ENCODE results near the gene NFATC4. TPM values are rescaled to one million over a fixed set of nuclear protein-coding genes. Genes with fewer than 3 reads are reported as not detected.
"Not testable (repeated sequence)": the region's sequence is repeated elsewhere in the genome, so short reads cannot be mapped to it uniquely, and the experiment has no call there.

NFATC4 gene
- total and polyA plus RNA-seq, 2 donors (not counting 1 experiment from before 2014, with no cell fraction given): 3.1 to 7.6 TPM

GRCh38 chr14:24327914-24328313, 40.1 kb upstream of the NFATC4 start:
- H2AFZ ChIP-seq (ENCODE audit: insufficient read depth, low read depth, low read length, poor library complexity, severe bottlenecking); H4K20me1 ChIP-seq (ENCODE audit: control insufficient read depth, insufficient read depth, low read length, poor library complexity, severe bottlenecking); DNase-seq; POLR2A ChIA-PET; H3K79me2 ChIP-seq (ENCODE audit: control insufficient read depth, insufficient read depth, low read length); H3K4me3 ChIP-seq (ENCODE audit: control extremely low read depth in 1 of 5, extremely low read depth in 1 of 5, insufficient read depth in 1 of 5, low read depth in 2 of 5, low read length in 4 of 5); H3K36me3 ChIP-seq (replicated peaks in 1 of 2; ENCODE audit: control extremely low read depth in 1 of 2, control insufficient read depth in 1 of 2, extremely low read depth in 1 of 2, insufficient read depth in 2 of 2, low read length in 1 of 2); H3K9ac ChIP-seq (ENCODE audit: low read length); H3K4me3 Mint-ChIP-seq; H3K9me3 ChIP-seq (ENCODE audit: control extremely low read depth in 1 of 3, control insufficient read depth in 2 of 3, insufficient read depth in 1 of 3, low read length in 2 of 3); H3K27ac Mint-ChIP-seq; ATAC-seq (ENCODE audit: low read depth); H3K27ac ChIP-seq (ENCODE audit: low read length in 2 of 2); H3K27me3 Mint-ChIP-seq; H3K4me2 ChIP-seq (replicated peaks; ENCODE audit: low read depth, low read length, poor library complexity, severe bottlenecking); H3K9me3 Mint-ChIP-seq (ENCODE audit: insufficient read depth): not testable (repeated sequence)
- peak; percentile 60 for TF ChIP-seq CTCF (IDR thresholded peaks at IDR 0.05)
- Histone ChIP-seq H3K4me1 (ENCODE audit: control insufficient read depth in 2 of 2, insufficient read depth in 2 of 2, low read length in 2 of 2) (peaks cover 18 to 23% of the 10 kb centered on the region in 2 donors), H3K27me3 (replicated peaks in 1 of 4; ENCODE audit: control extremely low read depth in 1 of 4, control insufficient read depth in 3 of 4, insufficient read depth in 4 of 4, low read length in 3 of 4) (peaks cover 0 to 11% (median 3%) of the 10 kb centered on the region in 4 experiments)
- WGBS (ENCODE audit: insufficient coverage): 0% methylated on average over 1 of the region's 9 CpGs
- CTCF ChIA-PET: interaction anchor here (1.0 to 16.1 kb wide), 10 partner anchors 12 to 346 kb away, joined by 3 to 650 read pairs (median 6); partner anchors contain the start of genes CBLN3, CIDEB, KHNYN and LTB4R
- H3K4me1 Mint-ChIP-seq: peaks cover 26% of the 10 kb centered on the region
- intact Hi-C loops (cut with micrococcal nuclease): loop anchor here (1.0 kb wide), 1 partner anchor 103 kb away; no protein-coding TSS in a partner anchor

GRCh38 chr14:24329073-24329663, 38.8 kb upstream of the NFATC4 start:
- peaks cover 35% of the 10 kb centered on the region for H3K4me1 Mint-ChIP-seq
- no peak overlapping the region for H3K4me3 Mint-ChIP-seq
- H3K36me3 ChIP-seq (replicated peaks in 1 of 2; ENCODE audit: control extremely low read depth in 1 of 2, control insufficient read depth in 1 of 2, extremely low read depth in 1 of 2, insufficient read depth in 2 of 2, low read length in 1 of 2): no peaks in the 10 kb centered on the region

More at GRCh38 chr14:24329073-24329663, 38.8 kb upstream of the NFATC4 start:
- Histone ChIP-seq H3K27ac (ENCODE audit: low read length in 2 of 2) (no peak overlapping the region), H4K20me1 (ENCODE audit: control insufficient read depth, insufficient read depth, low read length, poor library complexity, severe bottlenecking) (peaks cover 5% of the 10 kb centered on the region), H3K79me2 (ENCODE audit: control insufficient read depth, insufficient read depth, low read length) (peaks cover 3% of the 10 kb centered on the region), H3K27me3 (replicated peaks in 1 of 4; ENCODE audit: control extremely low read depth in 1 of 4, control insufficient read depth in 3 of 4, insufficient read depth in 4 of 4, low read length in 3 of 4) (peaks cover 0 to 21% (median 11%) of the 10 kb centered on the region in 4 experiments), H3K4me2 (replicated peaks; ENCODE audit: low read depth, low read length, poor library complexity, severe bottlenecking) (no peak overlapping the region), H3K4me3 (ENCODE audit: control extremely low read depth in 1 of 5, extremely low read depth in 1 of 5, insufficient read depth in 1 of 5, low read depth in 2 of 5, low read length in 4 of 5) (no peak overlapping the region), H2AFZ (ENCODE audit: insufficient read depth, low read depth, low read length, poor library complexity, severe bottlenecking) (no peak overlapping the region), H3K9ac (ENCODE audit: low read length) (no peak overlapping the region), H3K9me3 (ENCODE audit: control extremely low read depth in 1 of 3, control insufficient read depth in 2 of 3, insufficient read depth in 1 of 3, low read length in 2 of 3) (peaks cover 0 to 3% (median 0%) of the 10 kb centered on the region in 3 donors), H3K4me1 (ENCODE audit: control insufficient read depth in 2 of 2, insufficient read depth in 2 of 2, low read length in 2 of 2) (peaks cover 31 to 35% of the 10 kb centered on the region in 2 donors)
- TF ChIP-seq CTCF (IDR thresholded peaks at IDR 0.05): no peak
- ChIA-PET CTCF (interaction anchor here (1.6 to 16.1 kb wide), 4 partner anchors 16 to 101 kb away, joined by 3 to 650 read pairs (median 43); partner anchors contain the start of genes CBLN3, CIDEB, KHNYN and LTB4R), POLR2A (no interaction called here)
- no peaks in the 10 kb centered on the region for H3K9me3 Mint-ChIP-seq (ENCODE audit: insufficient read depth)
- H3K27ac Mint-ChIP-seq: no peak overlapping the region
- 94% methylated on average over 8 of the region's 12 CpGs for WGBS (ENCODE audit: insufficient coverage)
- DNase-seq (no peak), ATAC-seq (ENCODE audit: low read depth) (no peak)
- intact Hi-C loops (cut with micrococcal nuclease): no loop called here
- peaks cover 9% of the 10 kb centered on the region for H3K27me3 Mint-ChIP-seq

Data from B cell (primary cell).